ENCODE data around the gene WNT8B. TPM values are rescaled to one million over a fixed set of nuclear protein-coding genes. Genes with fewer than 3 reads are reported as not detected.

WNT8B gene
- total RNA-seq, 1 experiment from 2014 or later: not detected

- Histone ChIP-seq H3K79me2 (ENCODE audit: low read length) (no peaks in the 10 kb centered on the region), H3K4me2 (ENCODE audit: low read depth, low read length, poor library complexity, severe bottlenecking) (no peak overlapping the region), H3K4me3 (ENCODE audit: low read length) (no peak overlapping the region), H3K27me3 (ENCODE audit: low read length) (no peaks in the 10 kb centered on the region), H3K9me2 (replicated peaks; ENCODE audit: insufficient read depth, low read length) (no peaks in the 10 kb centered on the region), H3K9me3 (ENCODE audit: low read length) (no peaks in the 10 kb centered on the region), H3K27ac (ENCODE audit: low read length) (no peak overlapping the region), H4K20me1 (ENCODE audit: insufficient read depth, low read depth, low read length) (no peaks in the 10 kb centered on the region), H3K9ac (ENCODE audit: low read length) (no peak overlapping the region), H3K36me3 (ENCODE audit: insufficient read depth, low read length) (no peaks in the 10 kb centered on the region), H3K4me1 (ENCODE audit: low read length) (peaks cover 11% of the 10 kb centered on the region), H2AFZ (ENCODE audit: low read length) (no peak overlapping the region)
- no peak for DNase-seq
Observed at GRCh38 chr10:100485801-100486495, 23.1 kb downstream of the WNT8B start.

- DNase-seq: no peak
- peaks cover 1% of the 10 kb centered on the region; the same call in 1 of the 2 replicates for H3K4me1 ChIP-seq (ENCODE audit: low read length)
Observed at GRCh38 chr10:100487529-100487928, 24.7 kb downstream of the WNT8B start.

GRCh38 chr10:100489396-100489795 is 26.6 kb downstream of the WNT8B start:
- Histone ChIP-seq H3K4me2 (ENCODE audit: low read depth, low read length, poor library complexity, severe bottlenecking) (no peak overlapping the region), H2AFZ (ENCODE audit: low read length) (no peak overlapping the region), H3K9me2 (replicated peaks; ENCODE audit: insufficient read depth, low read length) (no peaks in the 10 kb centered on the region), H3K79me2 (ENCODE audit: low read length) (no peaks in the 10 kb centered on the region), H3K27ac (ENCODE audit: low read length) (no peak overlapping the region), H3K4me3 (ENCODE audit: low read length) (no peak overlapping the region), H3K9me3 (ENCODE audit: low read length) (no peaks in the 10 kb centered on the region), H4K20me1 (ENCODE audit: insufficient read depth, low read depth, low read length) (no peaks in the 10 kb centered on the region), H3K36me3 (ENCODE audit: insufficient read depth, low read length) (no peaks in the 10 kb centered on the region), H3K27me3 (ENCODE audit: low read length) (no peaks in the 10 kb centered on the region), H3K4me1 (ENCODE audit: low read length) (no peaks in the 10 kb centered on the region), H3K9ac (ENCODE audit: low read length) (no peak overlapping the region)
- DNase-seq: no peak

More at GRCh38 chr10:100487529-100487928, 24.7 kb downstream of the WNT8B start:
- Histone ChIP-seq H3K4me2 (ENCODE audit: low read depth, low read length, poor library complexity, severe bottlenecking) (no peak overlapping the region), H3K4me3 (ENCODE audit: low read length) (no peak overlapping the region), H3K27me3 (ENCODE audit: low read length) (no peaks in the 10 kb centered on the region), H3K9me3 (ENCODE audit: low read length) (no peaks in the 10 kb centered on the region), H4K20me1 (ENCODE audit: insufficient read depth, low read depth, low read length) (no peaks in the 10 kb centered on the region), H3K79me2 (ENCODE audit: low read length) (no peaks in the 10 kb centered on the region), H3K27ac (ENCODE audit: low read length) (no peak overlapping the region), H3K9me2 (replicated peaks; ENCODE audit: insufficient read depth, low read length) (no peaks in the 10 kb centered on the region), H3K36me3 (ENCODE audit: insufficient read depth, low read length) (no peaks in the 10 kb centered on the region), H2AFZ (ENCODE audit: low read length) (no peak overlapping the region), H3K9ac (ENCODE audit: low read length) (no peak overlapping the region)

GRCh38 chr10:100490531-100490930 is 27.7 kb downstream of the WNT8B start:
- Histone ChIP-seq H3K27ac (ENCODE audit: low read length) (no peak overlapping the region), H3K27me3 (ENCODE audit: low read length) (no peaks in the 10 kb centered on the region), H4K20me1 (ENCODE audit: insufficient read depth, low read depth, low read length) (no peaks in the 10 kb centered on the region), H3K9me3 (ENCODE audit: low read length) (no peaks in the 10 kb centered on the region), H3K4me3 (ENCODE audit: low read length) (no peak overlapping the region), H3K9me2 (replicated peaks; ENCODE audit: insufficient read depth, low read length) (no peaks in the 10 kb centered on the region), H3K4me2 (ENCODE audit: low read depth, low read length, poor library complexity, severe bottlenecking) (no peak overlapping the region), H2AFZ (ENCODE audit: low read length) (no peak overlapping the region), H3K4me1 (ENCODE audit: low read length) (no peaks in the 10 kb centered on the region), H3K36me3 (ENCODE audit: insufficient read depth, low read length) (no peaks in the 10 kb centered on the region), H3K79me2 (ENCODE audit: low read length) (no peaks in the 10 kb centered on the region), H3K9ac (ENCODE audit: low read length) (no peak overlapping the region)
- no peak for DNase-seq

- Histone ChIP-seq H3K4me1 (ENCODE audit: low read length) (no peaks in the 10 kb centered on the region), H3K36me3 (ENCODE audit: insufficient read depth, low read length) (no peaks in the 10 kb centered on the region), H3K9ac (ENCODE audit: low read length) (no peak overlapping the region), H3K27me3 (ENCODE audit: low read length) (no peaks in the 10 kb centered on the region), H3K4me2 (ENCODE audit: low read depth, low read length, poor library complexity, severe bottlenecking) (no peak overlapping the region), H2AFZ (ENCODE audit: low read length) (no peak overlapping the region), H4K20me1 (ENCODE audit: insufficient read depth, low read depth, low read length) (no peaks in the 10 kb centered on the region), H3K79me2 (ENCODE audit: low read length) (no peaks in the 10 kb centered on the region), H3K9me2 (replicated peaks; ENCODE audit: insufficient read depth, low read length) (no peaks in the 10 kb centered on the region), H3K27ac (ENCODE audit: low read length) (no peak overlapping the region), H3K4me3 (ENCODE audit: low read length) (no peak overlapping the region), H3K9me3 (ENCODE audit: low read length) (no peaks in the 10 kb centered on the region)
- DNase-seq: no peak
Observed at GRCh38 chr10:100496567-100496966, 33.8 kb downstream of the WNT8B start.

- no peaks in the 10 kb centered on the region for H3K9me2 ChIP-seq (replicated peaks; ENCODE audit: insufficient read depth, low read length)
- no peaks in the 10 kb centered on the region for H4K20me1 ChIP-seq (ENCODE audit: insufficient read depth, low read depth, low read length)
- DNase-seq: no peak
- H3K36me3 ChIP-seq (ENCODE audit: insufficient read depth, low read length): no peaks in the 10 kb centered on the region
- no peak overlapping the region for H3K4me2 ChIP-seq (ENCODE audit: low read depth, low read length, poor library complexity, severe bottlenecking)
- H3K79me2 ChIP-seq (ENCODE audit: low read length): no peaks in the 10 kb centered on the region
- H3K27ac ChIP-seq (ENCODE audit: low read length): no peak overlapping the region
- no peak overlapping the region for H3K4me3 ChIP-seq (ENCODE audit: low read length)
- H3K9ac ChIP-seq (ENCODE audit: low read length): no peak overlapping the region
- no peaks in the 10 kb centered on the region for H3K27me3 ChIP-seq (ENCODE audit: low read length)
- H3K4me1 ChIP-seq (ENCODE audit: low read length): no peaks in the 10 kb centered on the region
- H2AFZ ChIP-seq (ENCODE audit: low read length): no peak overlapping the region
- H3K9me3 ChIP-seq (ENCODE audit: low read length): no peaks in the 10 kb centered on the region
Observed at GRCh38 chr10:100498059-100498458, 35.2 kb downstream of the WNT8B start.

- H3K4me2 ChIP-seq (ENCODE audit: low read depth, low read length, poor library complexity, severe bottlenecking): no peak overlapping the region
Observed at GRCh38 chr10:100501423-100501822, 38.6 kb downstream of the WNT8B start.

GRCh38 chr10:100502926-100503494 is 40.2 kb downstream of the WNT8B start:
- Histone ChIP-seq H3K27me3 (ENCODE audit: low read length) (no peaks in the 10 kb centered on the region), H3K27ac (ENCODE audit: low read length) (no peak overlapping the region), H3K9me3 (ENCODE audit: low read length) (no peaks in the 10 kb centered on the region), H3K9me2 (replicated peaks; ENCODE audit: insufficient read depth, low read length) (no peaks in the 10 kb centered on the region), H3K79me2 (ENCODE audit: low read length) (no peaks in the 10 kb centered on the region), H3K4me2 (ENCODE audit: low read depth, low read length, poor library complexity, severe bottlenecking) (no peak overlapping the region), H2AFZ (ENCODE audit: low read length) (no peak overlapping the region), H3K4me1 (ENCODE audit: low read length) (no peaks in the 10 kb centered on the region), H3K9ac (ENCODE audit: low read length) (no peak overlapping the region), H4K20me1 (ENCODE audit: insufficient read depth, low read depth, low read length) (no peaks in the 10 kb centered on the region), H3K36me3 (ENCODE audit: insufficient read depth, low read length) (no peaks in the 10 kb centered on the region), H3K4me3 (ENCODE audit: low read length) (no peak overlapping the region)
- DNase-seq: no peak

More at GRCh38 chr10:100501423-100501822, 38.6 kb downstream of the WNT8B start:
- DNase-seq: no peak
- Histone ChIP-seq H2AFZ (ENCODE audit: low read length) (no peak overlapping the region), H4K20me1 (ENCODE audit: insufficient read depth, low read depth, low read length) (no peaks in the 10 kb centered on the region), H3K9me3 (ENCODE audit: low read length) (no peaks in the 10 kb centered on the region), H3K4me3 (ENCODE audit: low read length) (no peak overlapping the region), H3K27me3 (ENCODE audit: low read length) (no peaks in the 10 kb centered on the region), H3K79me2 (ENCODE audit: low read length) (no peaks in the 10 kb centered on the region), H3K36me3 (ENCODE audit: insufficient read depth, low read length) (no peaks in the 10 kb centered on the region), H3K9ac (ENCODE audit: low read length) (no peak overlapping the region), H3K9me2 (replicated peaks; ENCODE audit: insufficient read depth, low read length) (no peaks in the 10 kb centered on the region), H3K4me1 (ENCODE audit: low read length) (no peaks in the 10 kb centered on the region), H3K27ac (ENCODE audit: low read length) (no peak overlapping the region)
